ENCODE measurements around the gene IGSF21.

Gene IGSF21

DNA sequence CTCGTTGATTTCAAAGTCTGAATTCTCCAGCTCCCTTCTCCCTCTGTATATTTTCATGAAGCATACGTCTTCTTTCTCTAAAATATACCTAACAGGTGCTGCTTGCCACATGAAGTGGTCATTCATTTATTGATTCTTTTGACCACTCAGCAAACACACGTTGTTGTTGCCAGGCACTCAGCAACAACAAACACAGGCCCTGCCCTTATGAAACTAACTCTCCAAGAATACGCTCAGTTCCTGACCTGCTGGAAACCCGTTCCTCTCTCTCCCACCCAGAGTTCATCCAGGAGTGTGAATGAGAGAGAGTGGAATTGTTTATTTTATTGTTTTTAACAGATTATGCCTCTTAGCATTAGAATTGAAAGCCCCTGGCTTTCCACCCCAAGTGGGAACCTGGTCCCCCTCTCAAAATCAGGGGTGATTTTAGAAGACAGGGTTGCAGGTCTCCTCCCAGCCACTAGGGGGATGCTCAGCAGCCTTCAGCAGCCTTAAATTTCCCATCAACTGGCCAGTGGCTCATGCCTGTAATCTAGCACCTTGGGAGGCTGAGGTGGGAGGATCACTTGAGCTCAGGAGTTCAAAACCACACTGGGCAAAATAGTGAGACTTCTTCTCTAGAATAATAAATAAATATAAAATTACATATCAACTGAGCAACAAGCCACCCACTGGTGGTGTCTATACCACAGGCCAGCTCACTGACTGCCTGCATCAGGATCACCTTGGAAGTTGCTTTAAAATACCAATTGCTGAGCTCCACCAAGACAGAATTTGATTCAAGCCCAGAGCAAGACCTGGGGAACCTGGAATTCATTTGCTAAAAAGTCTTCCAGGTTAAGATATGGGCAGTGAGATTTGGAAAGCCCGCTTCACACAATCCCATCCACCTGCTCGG lies 192.1 kb downstream of the IGSF21 start:
- peak; percentile 55 for DNase-seq (ENCODE audit: low spot score)

- DNase-seq (ENCODE audit: low spot score) = no peak
Measured at GRCh38 chr1:18300376-18300775, 192.8 kb downstream of the IGSF21 start.

DNA sequence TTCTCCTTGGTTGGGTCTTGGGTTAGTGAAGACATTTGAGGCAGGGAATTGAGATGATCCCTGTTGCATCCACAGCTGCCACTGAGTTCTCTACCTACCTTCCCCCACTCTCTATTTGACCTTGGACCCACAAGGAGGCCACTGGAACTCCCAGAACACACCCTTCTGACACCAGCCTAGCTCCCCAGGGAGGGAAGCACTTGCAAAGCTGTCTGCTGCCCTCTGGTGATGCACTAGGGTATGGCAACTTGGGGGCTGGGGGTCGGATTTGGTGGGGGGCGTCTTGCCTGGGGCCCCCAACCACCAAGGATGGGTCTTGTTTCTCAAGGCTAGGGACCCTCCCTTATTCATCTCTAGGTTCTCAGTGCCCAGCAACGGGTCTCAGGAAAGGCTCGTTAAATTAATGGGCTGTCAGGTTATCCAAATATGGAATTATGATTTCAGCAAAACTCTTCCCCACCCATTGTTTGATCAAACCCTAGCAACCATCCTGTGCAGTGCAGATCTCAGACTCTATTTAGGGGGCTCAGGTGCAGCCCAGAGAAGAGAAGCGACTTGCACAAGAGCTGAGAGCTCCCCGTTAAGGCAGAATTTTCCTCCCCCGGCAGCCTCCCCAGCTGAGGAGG lies 195.3 kb downstream of the IGSF21 start:
- no peak for DNase-seq (ENCODE audit: low spot score)

DNA sequence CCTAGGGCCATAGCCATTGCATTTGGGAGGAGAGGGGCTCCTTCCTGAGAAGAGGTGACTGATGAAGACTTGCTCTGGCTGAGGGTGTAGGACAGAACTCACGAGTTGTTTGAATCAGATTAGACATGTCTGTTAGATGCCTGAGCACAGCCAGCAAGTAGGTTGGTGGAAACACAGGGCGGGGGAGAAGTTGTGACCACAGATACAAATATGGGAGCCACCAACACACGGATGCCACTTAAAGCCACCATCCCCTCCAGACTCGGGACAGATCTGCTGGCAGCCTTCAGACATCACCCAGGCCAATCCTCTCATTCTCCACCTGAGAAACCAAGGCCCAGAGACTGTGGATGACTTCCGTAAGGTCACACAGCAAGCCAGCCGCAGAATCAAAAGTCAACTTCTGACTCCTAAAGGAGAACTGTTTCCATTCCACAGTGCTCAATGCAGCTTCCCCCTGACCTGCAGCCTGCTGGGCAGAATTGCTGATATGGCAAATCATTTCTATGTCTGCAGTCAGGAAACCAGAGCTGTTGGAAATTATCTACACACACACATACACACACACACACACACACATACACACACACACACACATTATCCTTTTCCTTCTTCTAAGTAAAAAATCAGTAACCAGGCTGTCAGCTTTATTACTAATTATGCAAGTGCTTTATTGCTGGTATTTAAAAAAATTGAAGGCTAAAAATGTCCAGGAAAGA lies 196.7 kb downstream of the IGSF21 start:
- DNase-seq (ENCODE audit: low spot score) = no peak

- DNase-seq (ENCODE audit: low spot score) = no peak
Measured at GRCh38 chr1:18305182-18305795, 197.7 kb downstream of the IGSF21 start.

GRCh38 chr1:18307329-18307898 lies 199.8 kb downstream of the IGSF21 start:
- no peak for DNase-seq (ENCODE audit: low spot score)

- DNase-seq (ENCODE audit: low spot score) = no peak
Measured at GRCh38 chr1:18309552-18310155, 202.1 kb downstream of the IGSF21 start.

GRCh38 chr1:18312961-18313360 lies 205.4 kb downstream of the IGSF21 start:
- DNase-seq (ENCODE audit: low spot score) = no peak

GRCh38 chr1:18313523-18313922 lies 205.9 kb downstream of the IGSF21 start:
- no peak for DNase-seq (ENCODE audit: low spot score)

DNA sequence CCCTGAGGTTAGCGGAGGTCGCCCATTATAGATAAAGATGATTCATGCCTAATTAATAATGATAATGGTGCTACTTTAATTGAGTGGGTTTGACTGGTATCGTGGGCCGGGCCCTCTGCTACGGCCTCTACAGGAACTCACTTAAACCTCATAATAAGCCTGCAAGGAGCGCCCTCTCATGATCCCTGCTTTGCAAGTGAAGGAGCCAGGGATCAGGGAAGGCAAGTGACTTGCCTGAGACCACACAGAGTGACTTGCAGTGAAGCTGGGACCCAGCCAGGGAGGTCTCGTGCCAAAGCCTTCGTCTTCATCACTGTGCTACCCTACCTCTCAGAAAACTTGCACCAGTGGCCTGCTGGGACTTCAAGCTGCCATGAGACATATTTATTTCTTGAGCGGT lies 206.8 kb downstream of the IGSF21 start:
- DNase-seq (ENCODE audit: low spot score) = no peak

DNA sequence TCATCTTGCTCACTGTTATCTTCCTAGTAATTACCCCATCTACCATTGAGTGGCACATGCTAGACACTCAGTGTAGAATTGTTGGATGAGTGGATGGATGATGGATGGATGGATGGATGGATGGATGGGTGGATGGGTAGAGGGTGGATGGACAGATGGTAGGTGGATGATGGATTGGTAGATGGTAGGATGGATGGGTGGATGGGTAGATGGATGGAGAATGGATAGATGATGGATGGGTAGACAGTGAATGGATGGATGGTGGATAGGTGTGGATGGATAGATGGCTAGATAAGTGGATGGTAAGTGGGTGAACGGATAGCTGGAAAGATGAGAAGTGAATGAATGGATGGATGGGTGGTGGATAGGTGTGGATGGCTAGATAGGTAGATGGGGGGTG lies 207.9 kb downstream of the IGSF21 start:
- DNase-seq (ENCODE audit: low spot score) = no peak

GRCh38 chr1:18316764-18317163 lies 209.2 kb downstream of the IGSF21 start:
- DNase-seq (ENCODE audit: low spot score) = no peak

DNA sequence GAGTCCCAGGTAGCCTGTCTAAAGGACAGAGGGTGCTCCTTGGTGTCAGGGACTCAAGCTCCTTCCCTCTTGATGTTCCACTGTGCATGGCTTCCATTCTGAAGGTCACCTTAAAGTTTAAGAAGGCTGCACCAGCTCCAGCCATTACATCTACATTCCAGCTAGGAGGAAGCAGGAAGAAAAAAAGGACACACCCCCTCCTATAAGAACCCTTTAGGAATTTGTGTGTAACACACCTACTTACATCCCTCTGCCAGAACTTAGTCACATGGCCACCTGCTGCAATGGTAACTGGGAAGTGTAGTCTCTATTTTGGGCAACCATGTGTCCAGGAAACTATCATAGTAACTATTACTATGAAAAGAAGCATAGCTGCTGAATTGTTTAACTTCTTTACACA lies 211.5 kb downstream of the IGSF21 start:
- DNase-seq (ENCODE audit: low spot score) = no peak

DNA sequence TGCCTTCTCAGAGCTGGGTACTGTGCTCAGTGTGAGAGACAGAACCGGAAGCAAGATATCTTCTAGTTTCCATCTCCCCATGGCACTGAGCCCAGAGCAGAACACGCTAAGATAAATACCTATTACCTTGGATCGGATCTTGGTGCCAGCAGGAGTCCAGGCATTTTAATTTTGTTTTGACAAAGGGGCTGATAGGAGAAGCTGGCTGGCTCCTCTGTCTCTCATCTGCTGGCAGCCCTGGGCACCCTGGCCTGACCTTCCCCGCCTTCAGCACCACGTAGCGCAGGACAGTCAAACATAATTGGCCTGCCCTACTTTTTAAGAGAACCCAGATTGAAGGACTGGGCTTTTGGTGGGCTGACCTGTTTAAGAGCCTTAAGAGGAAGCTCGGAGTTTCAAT lies 212.5 kb downstream of the IGSF21 start:
- DNase-seq (ENCODE audit: low spot score) = no peak

- peak; percentile 36 for DNase-seq (ENCODE audit: low spot score)
Measured at GRCh38 chr1:18322368-18323032, 214.9 kb downstream of the IGSF21 start.

- no peak for DNase-seq (ENCODE audit: low spot score)
Measured at GRCh38 chr1:18323259-18323658, 215.7 kb downstream of the IGSF21 start.

- no peak for DNase-seq (ENCODE audit: low spot score)
Measured at GRCh38 chr1:18324246-18324645, 216.6 kb downstream of the IGSF21 start.

DNA sequence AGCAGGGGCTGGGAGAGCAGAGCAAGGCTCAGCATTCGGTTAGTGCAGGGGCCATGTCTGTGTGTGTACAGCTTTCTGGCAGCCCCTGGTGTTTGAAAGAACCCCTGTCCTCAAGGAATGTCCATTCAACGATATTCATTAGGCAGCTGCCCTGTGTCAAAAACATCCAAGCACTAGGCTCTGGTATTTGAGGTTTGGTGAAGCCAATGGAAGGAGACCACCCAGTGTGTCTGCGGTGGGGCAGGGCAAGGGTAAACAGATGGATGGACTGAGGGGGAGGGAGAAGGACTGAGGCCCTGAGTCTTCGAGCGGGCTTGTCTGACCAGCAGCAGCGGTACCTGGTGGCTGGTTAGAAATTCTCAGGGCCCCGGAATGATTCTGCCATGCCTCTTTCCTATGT lies 217.5 kb downstream of the IGSF21 start:
- DNase-seq (ENCODE audit: low spot score) = no peak

GRCh38 chr1:18326211-18326897 lies 218.8 kb downstream of the IGSF21 start:
- no peak for DNase-seq (ENCODE audit: low spot score)

DNA sequence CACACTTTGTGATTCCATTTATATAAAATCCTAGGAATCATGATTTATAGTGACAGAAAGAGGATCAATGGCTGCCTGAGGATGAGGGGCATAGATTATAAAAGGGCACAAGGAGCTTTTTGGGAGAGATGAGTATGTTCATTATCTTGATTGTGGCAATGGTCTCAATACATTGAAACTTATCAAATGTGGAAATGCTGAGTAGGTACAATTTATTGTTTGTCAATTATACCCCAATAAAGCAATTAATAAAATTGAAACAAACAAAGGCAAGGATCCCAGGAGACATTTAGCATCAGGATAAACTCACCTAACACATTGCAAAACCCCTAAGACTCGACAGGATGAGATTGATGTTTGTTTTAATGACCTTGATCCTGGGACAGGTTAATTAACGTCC lies 220.1 kb downstream of the IGSF21 start:
- DNase-seq (ENCODE audit: low spot score) = no peak

GRCh38 chr1:18328803-18329202 lies 221.2 kb downstream of the IGSF21 start:
- DNase-seq (ENCODE audit: low spot score) = no peak
